NCI-H2196 (cell line): ENCODE results near the gene ELP5.
A peak's percentile ranks its signal among the peaks of the same experiment; 100 is the strongest.

ENCODE experiments used
- DNase-seq: peaks from one replicate; lab custom pipeline; 2025; ENCODE audit not compliant: unreplicated experiment; lab: John Stamatoyannopoulos, UW

The ELP5 gene

DNA sequence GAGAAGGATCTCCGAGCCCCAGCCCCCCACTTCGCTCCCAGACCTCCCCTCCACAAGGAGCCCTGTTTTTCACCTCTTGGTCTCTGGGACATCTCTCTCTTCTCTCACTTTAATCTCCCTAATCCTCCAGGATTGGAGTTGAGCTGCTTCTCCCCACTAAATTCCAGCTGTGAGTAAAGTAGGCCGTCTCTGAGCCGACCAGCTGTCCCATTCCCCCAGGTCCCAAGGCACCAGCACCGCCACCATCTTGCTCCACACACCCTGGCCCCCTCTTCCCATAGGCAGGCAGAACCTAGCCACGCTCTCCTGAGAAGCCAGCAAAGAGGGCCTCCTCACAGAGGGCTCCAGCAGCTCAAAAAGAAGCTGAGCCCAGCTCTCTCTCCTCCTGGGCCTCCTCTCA is 33.3 kb upstream of the ELP5 start:
- no peak for DNase-seq

DNA sequence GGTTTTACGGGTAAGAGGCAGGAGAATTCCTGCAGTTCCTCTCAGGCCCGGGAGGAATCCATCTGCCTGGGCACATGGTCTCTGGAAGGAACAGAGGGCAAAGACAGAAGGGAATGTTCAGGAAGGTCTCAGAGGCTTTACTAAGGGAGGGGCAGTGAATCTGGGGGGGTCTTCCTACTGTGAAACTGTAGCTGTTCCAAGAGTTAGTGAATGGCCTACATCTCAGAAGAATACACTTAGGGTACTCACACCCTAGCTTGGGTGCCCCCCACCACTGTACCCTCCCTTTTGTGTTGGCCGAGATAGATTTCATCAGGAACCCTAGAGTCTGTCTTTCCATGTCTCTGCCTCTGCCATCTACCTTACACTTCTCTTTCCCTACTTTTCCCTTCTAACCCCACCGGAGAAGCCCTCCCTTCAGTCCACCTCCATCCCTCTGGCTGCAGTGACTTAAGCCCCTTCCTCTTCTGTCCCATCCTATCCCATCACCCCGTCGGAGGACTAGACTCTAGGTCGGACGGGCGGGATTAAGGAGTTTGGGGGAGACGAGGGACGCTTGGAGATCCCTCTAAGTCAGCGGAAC is 32.7 kb upstream of the ELP5 start:
- DNase-seq = no peak

DNA sequence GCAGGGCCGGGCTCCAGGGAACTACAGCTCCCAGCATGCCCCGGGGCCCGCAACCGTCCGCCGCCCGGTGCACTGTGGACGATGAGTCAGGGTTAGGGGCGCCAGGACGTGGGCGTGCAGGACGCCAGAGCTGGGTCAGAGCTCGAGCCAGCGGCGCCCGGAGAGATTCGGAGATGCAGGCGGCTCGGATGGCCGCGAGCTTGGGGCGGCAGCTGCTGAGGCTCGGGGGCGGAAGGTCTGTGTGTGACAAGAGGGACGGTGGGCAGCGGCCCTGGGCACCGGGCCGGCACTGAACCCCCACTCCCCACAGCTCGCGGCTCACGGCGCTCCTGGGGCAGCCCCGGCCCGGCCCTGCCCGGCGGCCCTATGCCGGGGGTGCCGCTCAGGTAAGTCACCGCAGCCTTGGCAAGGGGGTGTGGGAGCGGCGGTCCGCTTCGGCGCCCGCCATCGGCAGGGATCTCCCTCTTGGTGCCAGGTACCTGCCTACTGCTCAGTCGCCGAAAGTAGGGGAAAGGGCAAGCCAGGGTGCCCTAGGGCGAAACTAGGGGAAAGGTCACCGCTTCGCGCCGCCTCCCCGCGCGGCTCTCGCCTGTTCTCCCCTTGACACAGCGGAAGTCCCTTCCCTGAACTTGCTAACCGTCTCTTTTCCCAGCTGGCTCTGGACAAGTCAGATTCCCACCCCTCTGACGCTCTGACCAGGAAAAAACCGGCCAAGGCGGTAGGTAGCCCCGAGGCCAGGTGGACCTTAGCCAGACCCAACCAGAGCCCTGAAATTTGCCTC is 32.0 kb upstream of the ELP5 start, which contains the start of the genes ACADVL and DLG4:
Gene ACADVL, plus strand, starts transcription at position 127 of the 781 bp plus-strand sequence. Its CDS starts 47 bp downstream, at position 174.
Gene DLG4, minus strand, starts transcription at position 25 of the 781 bp plus-strand sequence.
- DNase-seq = peak; percentile 56

DNA sequence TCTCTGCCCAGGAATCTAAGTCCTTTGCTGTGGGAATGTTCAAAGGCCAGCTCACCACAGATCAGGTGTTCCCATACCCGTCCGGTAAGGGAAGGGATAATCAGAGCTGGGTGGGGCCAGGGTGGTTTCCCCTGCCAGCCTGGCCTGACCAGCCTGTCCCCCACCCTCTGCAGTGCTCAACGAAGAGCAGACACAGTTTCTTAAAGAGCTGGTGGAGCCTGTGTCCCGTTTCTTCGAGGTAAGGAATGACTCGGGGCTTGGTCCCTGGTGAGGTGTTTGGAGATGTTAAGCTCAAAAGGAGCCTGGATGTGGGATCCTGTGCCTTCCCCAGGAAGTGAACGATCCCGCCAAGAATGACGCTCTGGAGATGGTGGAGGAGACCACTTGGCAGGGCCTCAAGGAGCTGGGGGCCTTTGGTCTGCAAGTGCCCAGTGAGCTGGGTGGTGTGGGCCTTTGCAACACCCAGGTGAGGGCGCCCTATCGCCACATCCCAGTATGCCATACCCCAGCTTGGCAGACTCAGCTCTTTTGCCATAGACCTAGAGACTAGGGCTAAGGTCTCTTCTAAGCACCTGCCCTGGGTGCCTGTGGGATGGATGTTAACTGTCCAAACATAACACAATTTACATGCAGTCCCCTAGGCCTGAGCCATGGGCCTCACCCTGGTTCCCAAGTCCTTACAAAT is 31.3 kb upstream of the ELP5 start:
- peak; percentile 33 for DNase-seq

DNA sequence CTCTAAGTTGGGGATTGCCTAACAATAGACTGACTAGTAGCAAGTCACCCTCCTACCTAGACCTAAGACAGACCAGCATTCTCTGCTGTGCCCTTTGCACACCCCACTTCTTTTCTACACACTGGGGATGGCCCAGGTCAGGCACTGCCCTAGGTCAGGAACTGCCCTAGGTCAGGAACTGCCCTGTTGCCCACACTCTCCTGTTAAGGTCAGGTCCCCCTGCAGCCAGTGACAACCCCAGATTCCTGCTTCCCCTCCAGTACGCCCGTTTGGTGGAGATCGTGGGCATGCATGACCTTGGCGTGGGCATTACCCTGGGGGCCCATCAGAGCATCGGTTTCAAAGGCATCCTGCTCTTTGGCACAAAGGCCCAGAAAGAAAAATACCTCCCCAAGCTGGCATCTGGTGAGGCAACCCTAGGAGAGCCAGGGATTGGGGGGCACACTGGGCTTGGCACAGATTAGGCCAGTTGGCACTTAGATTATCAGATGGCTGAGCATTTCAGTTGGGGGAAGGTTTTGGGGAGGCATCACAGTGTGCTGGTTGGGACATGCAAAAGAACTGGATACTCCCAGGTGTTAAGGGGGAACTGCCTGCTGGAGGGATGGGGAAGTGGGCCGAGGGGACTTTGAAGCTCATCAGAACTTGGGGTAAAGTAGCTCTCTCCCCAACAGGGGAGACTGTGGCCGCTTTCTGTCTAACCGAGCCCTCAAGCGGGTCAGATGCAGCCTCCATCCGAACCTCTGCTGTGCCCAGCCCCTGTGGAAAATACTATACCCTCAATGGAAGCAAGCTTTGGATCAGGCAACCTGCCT is 30.5 kb upstream of the ELP5 start:
- DNase-seq = no peak

DNA sequence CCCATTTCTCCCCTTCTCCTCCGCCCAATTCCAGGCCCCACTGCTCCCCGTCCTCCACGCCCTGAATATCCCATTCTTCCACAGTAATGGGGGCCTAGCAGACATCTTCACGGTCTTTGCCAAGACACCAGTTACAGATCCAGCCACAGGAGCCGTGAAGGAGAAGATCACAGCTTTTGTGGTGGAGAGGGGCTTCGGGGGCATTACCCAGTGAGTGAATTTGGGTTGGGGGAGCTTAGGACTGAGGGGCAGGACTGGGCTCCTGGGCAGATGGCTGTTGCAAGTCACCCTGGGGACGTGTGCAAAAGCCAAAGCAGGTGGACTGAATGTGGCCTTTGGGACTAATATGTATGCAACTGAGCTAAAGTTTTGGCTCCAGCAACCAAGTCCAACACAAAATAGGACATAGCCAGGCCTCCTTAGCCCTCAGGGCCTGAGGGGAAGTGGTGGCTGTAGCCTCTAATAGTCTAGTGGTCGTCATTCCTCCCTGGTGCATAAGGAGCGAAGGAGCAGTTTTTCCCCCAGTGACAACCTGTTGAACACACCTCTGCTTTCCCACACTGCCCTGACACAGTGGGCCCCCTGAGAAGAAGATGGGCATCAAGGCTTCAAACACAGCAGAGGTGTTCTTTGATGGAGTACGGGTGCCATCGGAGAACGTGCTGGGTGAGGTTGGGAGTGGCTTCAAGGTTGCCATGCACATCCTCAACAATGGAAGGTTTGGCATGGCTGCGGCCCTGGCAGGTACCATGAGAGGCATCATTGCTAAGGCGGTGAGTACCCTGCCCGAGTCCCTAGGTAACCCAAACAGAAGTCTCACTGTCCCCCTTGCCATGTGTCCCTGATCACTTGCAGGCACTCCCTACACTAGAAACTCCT is 29.7 kb upstream of the ELP5 start:
- DNase-seq = no peak

DNA sequence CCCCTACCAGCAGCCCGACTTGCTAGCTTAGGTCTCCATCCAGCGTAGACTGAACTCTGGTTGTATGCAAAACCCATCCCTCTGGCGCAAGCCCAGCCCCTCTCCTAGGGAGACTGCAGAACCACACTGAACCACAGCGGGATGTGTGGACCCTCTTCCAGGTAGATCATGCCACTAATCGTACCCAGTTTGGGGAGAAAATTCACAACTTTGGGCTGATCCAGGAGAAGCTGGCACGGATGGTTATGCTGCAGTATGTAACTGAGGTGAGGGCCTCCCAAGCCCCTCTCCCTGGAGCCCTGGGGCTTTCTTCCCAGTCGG is 29.1 kb upstream of the ELP5 start:
- DNase-seq = no peak

DNA sequence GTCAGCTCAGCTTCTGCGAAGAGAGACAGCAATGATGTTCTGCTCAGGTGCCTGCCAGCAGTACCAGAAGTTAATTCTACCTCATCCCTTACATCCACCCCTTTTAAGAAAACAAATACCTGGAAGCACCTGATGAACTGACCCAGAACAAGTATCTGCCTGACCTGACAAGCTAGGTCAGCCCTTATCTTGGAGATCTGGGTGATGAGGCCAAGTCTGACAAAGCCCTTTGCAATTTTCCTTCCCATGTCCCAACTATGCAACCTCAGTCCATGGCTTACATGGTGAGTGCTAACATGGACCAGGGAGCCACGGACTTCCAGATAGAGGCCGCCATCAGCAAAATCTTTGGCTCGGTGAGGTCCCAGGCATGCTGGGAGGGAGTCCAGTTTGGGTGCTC is 28.6 kb upstream of the ELP5 start:
- no peak for DNase-seq

DNA sequence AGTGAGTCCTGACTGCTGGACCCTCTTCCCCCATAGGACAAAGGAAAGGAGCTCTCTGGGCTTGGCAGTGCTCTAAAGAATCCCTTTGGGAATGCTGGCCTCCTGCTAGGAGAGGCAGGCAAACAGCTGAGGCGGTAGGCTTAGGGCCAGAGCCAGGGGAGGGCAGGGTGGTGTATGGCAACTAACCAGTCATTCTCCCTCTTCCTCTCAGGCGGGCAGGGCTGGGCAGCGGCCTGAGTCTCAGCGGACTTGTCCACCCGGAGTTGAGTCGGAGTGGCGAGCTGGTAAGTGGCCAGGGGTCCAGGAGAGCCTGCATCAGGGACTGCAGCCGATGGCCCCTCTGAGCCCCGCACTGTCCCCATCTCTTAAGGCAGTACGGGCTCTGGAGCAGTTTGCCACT is 27.9 kb upstream of the ELP5 start:
- no peak for DNase-seq

DNA sequence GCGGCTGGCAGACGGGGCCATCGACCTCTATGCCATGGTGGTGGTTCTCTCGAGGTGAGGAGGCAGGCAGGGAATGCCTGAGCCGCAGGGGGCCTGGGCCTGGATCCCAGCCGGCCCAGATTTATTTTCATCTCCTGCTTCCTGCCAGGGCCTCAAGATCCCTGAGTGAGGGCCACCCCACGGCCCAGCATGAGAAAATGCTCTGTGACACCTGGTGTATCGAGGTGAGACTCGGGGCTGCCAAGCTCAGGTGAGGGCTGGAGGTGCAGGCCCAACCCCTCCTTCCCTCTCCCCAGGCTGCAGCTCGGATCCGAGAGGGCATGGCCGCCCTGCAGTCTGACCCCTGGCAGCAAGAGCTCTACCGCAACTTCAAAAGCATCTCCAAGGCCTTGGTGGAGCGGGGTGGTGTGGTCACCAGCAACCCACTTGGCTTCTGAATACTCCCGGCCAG is 27.3 kb upstream of the ELP5 start:
- DNase-seq = no peak

DNA sequence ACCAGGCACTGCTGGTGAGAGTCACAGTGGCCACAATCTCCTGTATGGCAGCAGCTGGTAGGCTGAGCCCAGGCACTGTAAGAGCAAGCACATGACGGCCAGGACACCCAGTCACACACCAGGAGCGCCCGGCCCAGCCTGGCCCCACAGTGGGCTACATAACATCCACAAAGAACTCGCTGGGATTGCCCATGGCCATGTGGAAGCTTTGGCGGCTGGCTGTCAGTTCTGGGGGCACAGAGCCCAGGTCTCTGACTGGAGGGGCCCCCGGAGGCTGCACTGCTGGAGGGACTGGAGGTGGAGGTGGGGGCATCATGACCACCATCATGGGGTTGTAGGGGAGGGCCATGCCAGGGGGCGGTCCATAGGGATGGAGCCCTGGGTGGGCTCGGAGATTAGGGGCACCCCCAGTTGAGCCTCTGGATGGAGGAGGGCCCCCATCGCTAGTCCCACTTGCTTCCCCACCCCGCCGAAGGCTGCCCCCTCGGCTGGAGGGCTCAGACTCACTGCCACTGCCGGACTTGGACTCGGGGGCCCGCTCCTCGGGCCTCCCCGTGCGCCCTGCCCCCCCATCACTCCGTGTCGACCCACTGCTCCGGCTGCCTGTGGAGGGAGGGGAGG is 26.2 kb upstream of the ELP5 start:
- DNase-seq = no peak

DNA sequence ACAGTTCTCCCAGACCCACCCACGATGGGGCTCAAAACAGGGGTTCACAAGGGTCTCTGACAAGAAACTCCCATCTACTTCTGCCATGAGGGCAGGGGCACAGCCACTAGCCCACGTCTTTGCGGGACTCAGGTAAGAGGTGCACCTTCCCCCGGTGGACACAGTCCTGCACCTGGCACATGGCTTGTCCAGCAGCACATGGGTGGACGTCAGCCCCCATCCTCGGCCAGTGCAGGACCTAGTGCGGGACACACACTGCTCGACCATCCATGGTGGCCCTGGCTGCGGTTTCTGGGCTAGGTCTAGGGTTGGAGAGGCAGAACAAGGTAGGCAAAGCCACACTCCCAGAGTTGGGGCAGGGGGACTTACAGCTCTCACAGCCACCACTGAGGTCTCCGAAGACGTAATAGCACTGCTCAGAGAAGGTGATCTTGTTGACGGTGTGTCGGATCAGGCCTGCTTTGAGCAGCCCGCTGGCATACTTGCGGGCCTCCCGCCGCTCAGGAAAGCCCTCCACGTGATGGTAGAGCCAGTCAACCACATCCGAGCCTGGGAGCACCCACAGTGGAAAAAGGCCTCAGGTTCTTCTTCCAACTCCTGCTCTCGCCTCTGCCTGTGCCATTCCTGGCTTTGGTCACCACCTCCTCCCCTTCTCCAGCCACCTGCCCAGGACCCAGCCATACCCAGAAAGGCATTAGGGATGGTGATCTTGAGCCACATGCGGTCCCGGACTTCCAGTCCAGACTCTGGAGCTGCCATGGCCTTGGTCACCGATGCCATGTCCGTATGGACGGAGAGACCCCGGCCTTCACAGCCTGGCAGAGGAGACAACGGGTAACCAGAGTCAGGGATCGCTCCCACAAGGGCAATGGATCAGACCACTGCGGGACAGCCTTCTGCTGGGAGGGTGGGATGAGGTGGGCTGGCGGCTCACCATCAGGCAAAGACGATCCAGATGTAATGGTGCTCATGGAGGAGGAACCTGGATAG is 25.0 kb upstream of the ELP5 start:
- DNase-seq = no peak

DNA sequence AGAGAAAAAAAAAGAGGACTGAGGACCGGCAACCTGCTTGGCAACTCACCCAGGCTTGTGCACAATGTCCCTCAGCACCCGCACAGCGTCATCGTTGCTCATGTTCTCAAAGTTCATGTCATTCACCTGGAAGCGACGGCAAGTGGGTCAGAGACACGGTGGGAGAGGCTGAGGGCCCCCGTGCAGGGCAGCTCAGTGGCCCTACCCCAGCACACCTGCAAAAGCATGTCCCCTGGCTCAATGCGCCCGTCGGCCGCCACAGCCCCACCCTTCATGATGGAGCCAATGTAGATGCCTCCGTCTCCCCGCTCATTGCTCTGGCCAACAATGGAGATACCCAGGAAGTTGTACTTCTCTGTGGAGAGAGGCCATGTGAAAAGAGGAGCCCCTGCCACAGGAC is 23.1 kb upstream of the ELP5 start:
- no peak for DNase-seq

DNA sequence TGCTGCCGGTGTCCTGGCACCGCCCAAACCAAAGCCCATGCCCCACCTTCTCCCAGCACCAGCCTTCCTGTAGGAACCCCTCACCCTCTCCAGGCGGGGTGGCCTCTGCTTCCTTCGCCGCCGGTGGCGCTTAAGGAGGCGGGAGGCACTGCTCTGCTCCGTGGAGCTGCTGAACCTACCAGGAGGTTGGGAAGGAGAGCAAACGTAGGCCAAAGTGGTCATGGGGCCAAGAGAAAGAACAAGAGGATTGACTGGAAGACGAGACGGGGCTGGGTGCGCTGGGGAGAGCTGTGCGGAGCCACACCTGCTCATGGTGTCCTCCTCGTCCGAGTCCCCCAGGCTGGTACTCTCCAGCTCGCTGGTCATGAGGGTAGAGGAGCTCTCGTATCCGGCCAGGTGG is 22.5 kb upstream of the ELP5 start:
- DNase-seq = no peak

DNA sequence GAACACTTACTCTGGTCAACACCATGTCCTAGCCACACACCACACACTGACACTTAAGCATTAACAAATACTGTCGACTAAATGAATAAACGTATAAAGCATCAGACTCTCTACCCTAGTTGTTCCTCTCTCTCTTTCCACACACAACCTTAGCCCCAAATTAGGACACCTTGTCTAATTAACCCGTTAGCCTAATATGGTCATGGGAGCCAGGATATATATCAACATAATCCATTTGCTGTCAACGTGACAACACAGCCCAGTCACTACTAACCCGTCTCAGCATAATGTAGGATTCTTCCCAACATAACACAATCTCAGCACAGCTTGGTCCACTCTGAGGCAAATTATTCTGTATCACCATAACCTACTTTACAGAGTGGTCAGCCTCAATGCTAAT is 19.9 kb upstream of the ELP5 start:
- DNase-seq = no peak

DNA sequence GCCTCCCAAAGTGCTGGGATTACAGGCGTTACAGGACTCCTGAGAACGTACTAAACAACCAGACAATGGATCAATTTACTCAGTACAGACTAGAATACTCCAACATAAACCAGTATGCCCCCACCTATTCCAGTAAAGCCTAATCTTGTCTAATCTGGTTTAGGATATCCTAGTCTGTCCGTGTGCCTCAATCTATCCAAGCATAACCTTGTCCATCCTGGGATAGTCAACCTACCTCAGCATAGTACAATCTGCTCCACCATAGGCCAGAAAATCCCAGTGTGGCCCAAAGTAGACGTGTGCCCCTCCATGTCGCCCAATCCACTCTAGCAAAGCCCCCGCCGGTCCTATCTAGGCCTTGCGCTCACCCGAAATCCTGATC is 18.3 kb upstream of the ELP5 start:
- DNase-seq = no peak

DNA sequence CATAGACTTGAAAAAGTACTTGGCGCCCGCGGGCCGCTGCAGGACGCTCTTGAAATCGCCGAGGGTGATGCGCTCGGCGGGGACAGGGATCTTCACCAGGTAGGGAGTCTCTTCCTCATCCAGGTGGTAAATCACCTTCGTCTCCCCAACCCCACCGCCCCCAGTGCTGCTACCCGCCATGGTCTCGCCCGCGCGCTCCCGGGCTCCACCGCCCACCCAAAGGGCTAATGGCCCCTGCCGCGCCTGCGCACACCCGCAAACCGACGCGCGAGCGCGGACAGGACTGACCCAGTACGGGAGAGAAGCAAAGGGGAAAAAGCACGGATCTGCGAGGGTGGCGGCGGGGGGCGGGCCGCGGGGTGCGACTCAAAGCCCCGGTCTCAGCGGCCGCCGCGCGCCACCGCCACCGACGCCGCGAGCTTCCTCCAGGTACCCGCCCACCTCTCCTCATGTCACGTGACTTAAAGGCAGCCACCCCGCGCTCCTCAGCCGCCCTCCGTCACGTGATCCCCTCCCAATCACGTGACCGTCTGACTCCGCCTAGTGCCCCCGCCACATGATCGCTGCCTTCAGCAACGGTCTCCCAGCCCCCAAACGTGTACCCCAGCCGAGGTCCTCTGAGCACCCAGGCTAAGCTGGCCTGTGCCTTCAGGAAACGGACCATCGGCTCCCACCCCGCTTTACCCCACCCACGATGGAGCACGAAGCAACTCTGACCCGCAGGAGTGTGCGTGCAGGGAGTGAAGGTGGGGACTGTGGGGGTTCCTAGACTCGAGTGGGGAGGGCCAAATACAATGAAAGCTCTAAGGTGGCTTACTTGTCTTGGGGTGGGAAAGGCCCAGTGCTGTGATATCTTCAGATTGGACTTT is 17.7 kb upstream of the ELP5 start, which contains the start of gene DVL2:
Gene DVL2, minus strand, starts transcription at position 435 of the 869 bp plus-strand sequence. Its CDS starts 255 bp downstream, at position 180.
- peak; percentile 78 for DNase-seq
